IPS DF 4.7 (cell line): Measurements from ENCODE around the gene CNTNAP2.

Source experiments
- DNase-seq: peaks from one replicate; pipeline ENCODE4 v3.0.0-alpha.2; 2013; ENCODE audit warnings: low spot score; ENCODE audit errors: extremely low read depth

The CNTNAP2 gene

GRCh38 chr7:146116521-146117222 lies at the start of gene CNTNAP2:
Gene CNTNAP2 (plus strand): TSS chr7:146116801. CDS start chr7:146116877, 76 bp downstream.
- no peak for DNase-seq

GRCh38 chr7:146067880-146068279 lies 48.7 kb upstream of the CNTNAP2 start:
- no peak for DNase-seq

DNA sequence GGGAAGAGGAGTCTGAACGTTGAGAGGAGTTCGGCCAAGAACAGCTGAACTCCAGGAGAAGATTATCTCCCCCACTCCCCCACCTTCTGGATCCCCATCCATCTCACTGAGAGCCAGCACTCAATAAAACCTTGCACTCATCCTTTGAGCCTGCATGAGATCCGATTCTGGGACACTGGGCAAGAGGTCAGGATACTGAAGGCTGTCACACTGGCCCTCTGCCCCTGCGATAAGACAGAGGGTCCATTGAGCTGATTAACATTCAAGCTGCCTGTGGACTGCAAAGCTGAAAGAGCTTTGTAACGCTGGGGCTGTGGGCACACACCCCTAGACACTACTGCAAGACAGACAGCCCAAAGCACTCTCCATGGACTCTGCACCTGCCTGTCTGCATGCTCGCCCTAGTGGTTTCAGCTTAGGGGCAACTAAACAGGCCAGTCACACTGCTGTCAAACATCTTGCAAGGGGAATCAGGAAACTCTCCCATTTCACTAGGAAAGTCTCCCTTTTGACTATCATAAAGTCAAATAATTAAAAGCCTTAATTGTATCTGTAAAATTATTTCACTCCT lies 42.3 kb upstream of the CNTNAP2 start:
- no peak for DNase-seq

GRCh38 chr7:146076344-146076743 lies 40.3 kb upstream of the CNTNAP2 start:
- no peak for DNase-seq

GRCh38 chr7:146084086-146084485 lies 32.5 kb upstream of the CNTNAP2 start:
- DNase-seq: no peak

- peak; percentile 16 for DNase-seq
Observed at GRCh38 chr7:146090023-146090645, 26.5 kb upstream of the CNTNAP2 start.

- DNase-seq: no peak
Observed at GRCh38 chr7:146094356-146094755, 22.2 kb upstream of the CNTNAP2 start.

DNA sequence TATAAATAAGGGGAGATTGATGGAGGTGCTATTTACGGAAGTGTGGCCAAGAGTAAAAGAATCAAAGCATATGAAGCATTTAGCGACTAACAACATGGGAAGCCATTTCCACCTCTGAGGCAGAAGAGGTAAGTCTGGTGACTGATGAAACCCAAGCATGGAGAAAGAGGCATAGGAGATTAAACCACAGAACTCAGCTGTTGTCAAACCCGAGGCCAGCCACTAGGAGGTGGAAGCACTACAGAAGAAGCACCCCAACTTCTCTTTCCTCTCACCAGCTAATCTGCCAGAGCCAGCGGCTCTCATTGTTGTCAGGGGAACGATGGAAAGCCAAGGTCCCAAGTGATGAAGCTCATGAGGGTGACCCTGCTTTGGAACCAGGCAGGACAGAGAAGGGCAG lies 19.6 kb upstream of the CNTNAP2 start:
- DNase-seq: peak; percentile 64

GRCh38 chr7:146106319-146106718 lies 10.3 kb upstream of the CNTNAP2 start:
- DNase-seq: no peak

DNA sequence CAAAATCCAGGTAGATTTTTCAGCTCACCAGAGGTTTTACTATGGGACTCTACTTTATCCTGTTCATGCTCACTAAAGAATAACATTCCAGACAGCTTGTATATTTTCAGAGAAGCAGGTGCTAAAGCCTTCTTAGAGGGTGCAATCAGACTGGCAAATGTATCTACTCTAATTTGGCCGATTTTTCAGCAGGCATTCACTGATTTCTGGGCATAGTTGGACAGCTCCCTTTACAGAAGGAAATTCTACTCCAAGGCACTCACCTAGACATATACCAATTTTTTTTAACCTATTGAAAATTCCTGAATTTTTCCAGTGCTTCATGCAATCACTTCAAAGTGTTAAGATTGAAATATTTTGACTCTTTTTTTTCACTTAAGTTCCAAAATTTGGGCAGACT lies 3.8 kb upstream of the CNTNAP2 start:
- no peak for DNase-seq

- DNase-seq: no peak
Observed at GRCh38 chr7:146115548-146115850, 1.1 kb upstream of the CNTNAP2 start.

DNA sequence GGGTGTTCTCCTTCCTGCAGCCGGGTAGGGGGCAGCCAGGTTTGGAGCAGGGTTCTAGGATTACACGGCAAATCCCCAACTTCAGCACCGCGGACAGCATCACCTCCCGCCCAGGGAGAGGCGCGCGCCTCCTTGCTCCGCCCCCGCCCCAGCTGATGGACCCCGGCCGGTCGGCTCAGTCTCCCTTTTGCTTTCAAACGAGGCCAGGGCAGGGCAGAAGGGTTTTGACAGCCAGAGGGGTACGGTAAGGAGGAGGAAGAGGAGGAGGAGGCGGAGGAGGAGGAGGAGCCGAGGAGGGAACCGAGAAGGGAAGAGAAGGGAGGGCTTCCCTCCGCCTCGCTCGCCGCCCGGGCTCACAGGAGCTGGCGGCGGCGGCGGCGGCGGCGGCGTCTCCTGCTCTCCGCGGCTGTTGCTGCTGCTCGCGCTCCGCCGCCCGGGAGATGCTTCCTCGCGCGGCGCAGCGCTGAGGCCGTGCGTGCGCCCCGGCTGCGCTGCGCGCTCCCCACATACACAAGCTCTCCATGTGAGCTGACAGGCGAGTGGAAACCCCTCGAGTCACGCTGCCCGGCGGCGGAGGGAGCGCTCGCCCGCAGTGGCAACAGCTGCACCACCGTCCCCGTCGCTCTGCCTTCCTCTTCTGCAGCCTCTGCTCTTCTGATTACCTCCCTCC lies 615 bp upstream of the CNTNAP2 start:
- no peak for DNase-seq

- DNase-seq: no peak
Observed at GRCh38 chr7:146117576-146117975, 975 bp downstream of the CNTNAP2 start.

DNA sequence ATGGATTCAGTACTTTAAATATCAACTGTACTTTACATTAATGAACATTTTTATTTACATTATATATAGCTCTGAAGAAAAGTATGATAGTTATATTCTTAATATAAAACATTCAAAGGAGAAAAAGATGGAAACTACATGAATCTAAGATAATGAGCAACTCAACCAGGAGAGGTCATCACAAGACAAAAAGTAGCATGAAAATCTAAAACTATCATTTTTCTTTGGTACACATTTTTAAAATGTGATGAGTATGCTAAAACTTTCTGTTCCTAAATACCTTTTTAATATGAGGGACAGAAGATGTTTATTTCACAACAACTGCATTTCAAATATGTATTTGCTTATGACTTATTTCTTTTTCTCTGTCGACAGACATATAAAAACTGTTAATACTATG lies 2.4 kb downstream of the CNTNAP2 start:
- DNase-seq: no peak

DNA sequence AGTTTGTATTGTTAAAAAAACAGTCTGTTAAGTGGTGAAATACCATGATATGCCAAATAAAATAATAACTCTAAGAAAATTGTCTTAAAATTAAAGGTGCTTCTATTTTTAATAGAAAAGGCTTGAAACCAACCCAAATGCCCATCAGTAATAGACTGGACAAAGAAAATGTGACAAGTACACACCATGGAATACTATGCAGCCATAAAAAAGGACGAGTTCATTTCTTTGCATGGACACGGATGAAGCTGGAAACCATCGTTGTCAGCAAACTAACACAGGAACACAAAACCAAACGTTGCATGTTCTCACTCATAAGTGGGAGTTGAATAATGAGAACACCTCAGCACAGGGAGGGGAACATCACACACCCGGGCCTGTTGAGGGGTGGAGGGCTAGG lies 7.1 kb downstream of the CNTNAP2 start:
- no peak for DNase-seq

DNA sequence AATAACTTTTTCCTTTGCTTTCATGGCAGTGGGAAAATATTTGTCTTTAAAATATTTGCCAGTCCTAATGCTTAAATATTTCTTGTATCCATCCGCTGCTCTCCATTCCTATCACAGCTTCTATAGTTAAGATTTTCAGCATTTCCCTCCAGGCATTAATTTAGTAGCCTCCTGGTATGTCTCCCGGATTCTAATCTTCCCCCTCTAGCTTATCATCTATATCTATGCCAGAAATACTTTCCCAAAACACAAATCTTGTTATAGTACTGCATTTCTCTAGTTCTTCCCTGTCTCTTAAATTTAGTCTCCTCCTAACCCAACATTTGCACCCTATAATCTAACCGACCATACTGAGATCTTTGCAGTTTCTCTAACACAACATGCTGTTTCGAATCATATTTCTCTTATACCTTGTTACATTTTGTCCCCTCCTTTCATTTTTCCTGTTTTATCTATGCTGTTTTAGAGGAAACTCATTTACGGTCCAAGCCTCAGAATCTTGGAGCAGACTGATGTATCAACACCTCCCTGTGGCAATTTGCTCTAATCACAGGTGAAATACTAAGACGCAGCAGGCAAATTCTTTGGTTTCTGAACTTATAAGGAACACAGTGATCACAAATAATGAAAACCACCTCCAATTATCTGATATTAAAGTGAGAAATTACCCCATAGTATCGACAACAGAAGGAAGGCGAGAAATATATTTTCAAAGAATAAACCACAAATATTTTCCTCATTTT lies 10.3 kb downstream of the CNTNAP2 start:
- DNase-seq: no peak

DNA sequence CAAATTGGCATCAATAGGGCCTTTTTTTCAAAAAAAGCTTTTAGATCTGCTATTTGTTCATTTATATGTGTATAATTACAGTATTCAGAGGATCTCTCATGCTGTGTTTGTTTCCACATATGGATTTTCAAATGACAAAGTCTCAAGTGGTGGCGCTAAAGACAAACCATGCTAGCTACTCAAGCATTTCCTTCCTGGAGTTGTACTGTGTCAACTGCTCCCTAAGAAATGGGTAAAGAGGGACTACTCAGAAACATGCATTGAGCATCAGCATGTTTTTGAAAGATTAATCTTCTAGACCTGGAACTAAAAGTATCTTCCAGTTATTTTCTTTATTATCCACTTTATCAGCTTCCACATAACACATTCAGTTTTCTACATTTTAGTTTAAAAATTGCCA lies 12.7 kb downstream of the CNTNAP2 start:
- DNase-seq: no peak

DNA sequence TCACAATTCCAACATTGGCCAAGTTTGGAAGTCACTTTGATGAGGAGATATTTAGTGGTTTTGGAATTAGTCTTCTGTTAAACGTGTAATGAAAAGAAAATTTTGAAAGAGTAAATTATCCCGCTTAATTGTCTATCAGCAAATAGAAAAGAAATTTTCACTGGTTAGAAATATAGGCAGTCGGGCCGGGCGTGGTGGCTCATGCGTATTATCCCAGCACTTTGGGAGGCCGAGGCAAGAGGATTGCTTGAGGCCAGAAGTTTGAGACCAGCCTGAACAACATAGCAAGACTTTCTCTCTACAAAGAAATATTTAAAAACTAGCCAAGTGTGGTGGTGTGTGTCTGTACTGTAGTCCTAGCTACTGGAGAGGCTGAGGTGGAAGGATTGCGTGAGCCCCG lies 13.4 kb downstream of the CNTNAP2 start:
- DNase-seq: no peak

GRCh38 chr7:146131701-146132100 lies 15.1 kb downstream of the CNTNAP2 start:
- no peak for DNase-seq

- DNase-seq: no peak
Observed at GRCh38 chr7:146136357-146136875, 19.8 kb downstream of the CNTNAP2 start.

- no peak for DNase-seq
Observed at GRCh38 chr7:146138926-146139325, 22.3 kb downstream of the CNTNAP2 start.
